ENCODE results near the gene BSG. TPM values are rescaled to one million over a fixed set of nuclear protein-coding genes. Genes with fewer than 3 reads are reported as not detected.
"Not testable (repeated sequence)": the region's sequence is repeated elsewhere in the genome, so short reads cannot be mapped to it uniquely, and the experiment has no call there.

BSG gene
- total RNA-seq, 1 donor from 2014 or later, result 144 TPM

- H3K27me3 ChIP-seq (ENCODE audit: control insufficient read depth in 3 of 3, insufficient read depth in 3 of 3, low read length in 3 of 3); H3K9me3 ChIP-seq (ENCODE audit: control insufficient read depth in 3 of 3, low read length in 3 of 3); H3K27ac ChIP-seq (ENCODE audit: low read depth, low read length); H3K4me3 ChIP-seq (ENCODE audit: low read length in 3 of 3); H3K9ac ChIP-seq (ENCODE audit: low read depth in 1 of 3, low read length in 3 of 3); H3K36me3 ChIP-seq (ENCODE audit: control insufficient read depth in 3 of 3, insufficient read depth in 3 of 3, low read length in 3 of 3); H3K4me1 ChIP-seq (ENCODE audit: control insufficient read depth in 3 of 3, insufficient read depth in 3 of 3, low read length in 3 of 3): not testable (repeated sequence)
Observed at GRCh38 chr19:603302-603639, 30.9 kb downstream of the BSG start.

DNA sequence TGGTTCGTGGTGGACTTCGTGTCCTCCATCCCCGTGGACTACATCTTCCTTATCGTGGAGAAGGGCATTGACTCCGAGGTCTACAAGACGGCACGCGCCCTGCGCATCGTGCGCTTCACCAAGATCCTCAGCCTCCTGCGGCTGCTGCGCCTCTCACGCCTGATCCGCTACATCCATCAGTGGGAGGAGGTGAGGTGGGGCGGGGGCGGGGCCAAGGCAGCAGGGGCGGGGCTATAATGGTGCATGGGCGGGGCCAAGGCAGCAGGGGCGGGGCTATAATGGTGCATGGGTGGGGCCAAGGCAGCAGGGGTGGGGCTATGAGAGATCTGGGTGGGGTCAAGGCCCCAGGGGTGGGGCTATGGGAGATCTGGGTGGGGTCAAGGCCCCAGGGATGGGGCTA is 31.4 kb downstream of the BSG start:
- not testable (repeated sequence) for H3K36me3 ChIP-seq (ENCODE audit: control insufficient read depth in 3 of 3, insufficient read depth in 3 of 3, low read length in 3 of 3); H3K9ac ChIP-seq (ENCODE audit: low read depth in 1 of 3, low read length in 3 of 3); H3K27ac ChIP-seq (ENCODE audit: low read depth, low read length); H3K4me1 ChIP-seq (ENCODE audit: control insufficient read depth in 3 of 3, insufficient read depth in 3 of 3, low read length in 3 of 3); H3K4me3 ChIP-seq (ENCODE audit: low read length in 3 of 3); H3K9me3 ChIP-seq (ENCODE audit: control insufficient read depth in 3 of 3, low read length in 3 of 3); H3K27me3 ChIP-seq (ENCODE audit: control insufficient read depth in 3 of 3, insufficient read depth in 3 of 3, low read length in 3 of 3)

DNA sequence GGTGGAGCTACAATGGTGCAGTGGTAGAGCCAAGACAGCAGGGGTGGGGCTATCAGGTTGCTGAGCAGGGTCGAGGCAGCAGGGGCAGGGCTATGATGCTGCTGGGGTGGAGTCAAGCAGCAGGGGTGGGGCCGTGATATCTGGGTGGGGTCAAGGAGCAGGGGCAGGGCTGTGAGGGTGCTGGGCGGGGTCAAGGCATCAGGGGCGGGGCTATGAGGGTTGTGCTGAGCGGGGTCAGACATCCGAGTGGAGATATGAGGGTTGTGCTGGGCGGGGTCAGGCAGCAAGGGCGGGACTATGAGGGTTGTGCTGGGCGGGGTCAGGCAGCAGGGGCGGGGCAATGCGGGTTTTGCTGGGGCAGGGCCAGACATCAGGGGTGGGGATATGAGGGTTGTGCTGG is 32.0 kb downstream of the BSG start:
- Histone ChIP-seq H3K4me1 (ENCODE audit: control insufficient read depth in 3 of 3, insufficient read depth in 3 of 3, low read length in 3 of 3) (no peaks in the 10 kb centered on the region), H3K4me3 (ENCODE audit: low read length in 3 of 3) (no peak overlapping the region), H3K27ac (ENCODE audit: low read depth, low read length) (no peak overlapping the region), H3K9me3 (ENCODE audit: control insufficient read depth in 3 of 3, low read length in 3 of 3) (no peaks in the 10 kb centered on the region), H3K36me3 (ENCODE audit: control insufficient read depth in 3 of 3, insufficient read depth in 3 of 3, low read length in 3 of 3) (no peaks in the 10 kb centered on the region), H3K27me3 (ENCODE audit: control insufficient read depth in 3 of 3, insufficient read depth in 3 of 3, low read length in 3 of 3) (peaks cover 2 to 16% (median 4%) of the 10 kb centered on the region in 3 donors), H3K9ac (ENCODE audit: low read depth in 1 of 3, low read length in 3 of 3) (no peak overlapping the region)

GRCh38 chr19:605061-605971 is 32.9 kb downstream of the BSG start:
- H3K27ac ChIP-seq (ENCODE audit: low read depth, low read length); H3K9ac ChIP-seq (ENCODE audit: low read depth in 1 of 3, low read length in 3 of 3): not testable (repeated sequence)
- peaks cover 2 to 21% (median 4%) of the 10 kb centered on the region in 3 donors for H3K27me3 ChIP-seq (ENCODE audit: control insufficient read depth in 3 of 3, insufficient read depth in 3 of 3, low read length in 3 of 3)

DNA sequence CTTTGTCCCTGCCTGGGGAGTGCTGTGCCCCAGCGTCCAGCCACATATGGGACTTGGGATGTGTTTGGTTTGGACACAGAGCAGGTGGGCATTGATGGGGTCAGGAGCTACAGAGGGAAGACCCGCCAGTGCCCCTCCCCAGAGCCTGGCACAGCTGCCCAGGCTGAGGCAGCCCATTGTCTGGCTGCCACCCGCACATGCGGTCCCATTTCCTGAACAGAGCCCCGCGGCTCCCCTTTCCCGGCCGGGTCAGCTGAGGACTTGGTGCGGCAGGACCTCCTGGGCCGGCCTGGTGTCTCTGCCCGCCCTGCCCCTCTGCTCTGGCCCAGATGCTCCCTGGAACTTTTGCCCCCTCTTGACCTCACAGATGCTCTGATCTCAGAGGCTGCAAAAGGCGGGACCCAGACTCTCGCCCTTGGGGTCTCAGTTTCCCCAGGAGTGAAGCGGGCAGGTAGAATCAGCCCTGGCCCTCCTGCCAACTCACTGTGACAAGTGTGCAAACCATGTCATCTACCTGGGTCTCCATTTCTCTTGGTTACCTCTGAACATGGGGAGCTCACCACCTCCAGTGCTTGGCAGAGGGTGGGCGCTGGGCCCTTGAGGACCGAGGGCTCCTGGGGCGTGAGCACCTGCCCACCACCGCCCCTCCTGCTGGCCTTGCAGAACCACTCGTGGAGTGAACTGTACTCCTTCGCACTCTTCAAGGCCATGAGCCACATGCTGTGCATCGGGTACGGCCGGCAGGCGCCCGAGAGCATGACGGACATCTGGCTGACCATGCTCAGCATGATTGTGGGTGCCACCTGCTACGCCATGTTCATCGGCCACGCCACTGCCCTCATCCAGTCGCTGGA is 35.1 kb downstream of the BSG start:
- Histone ChIP-seq H3K9me3 (ENCODE audit: control insufficient read depth in 3 of 3, low read length in 3 of 3) (no peaks in the 10 kb centered on the region), H3K27ac (ENCODE audit: low read depth, low read length) (no peak overlapping the region), H3K4me3 (ENCODE audit: low read length in 3 of 3) (no peak overlapping the region), H3K36me3 (ENCODE audit: control insufficient read depth in 3 of 3, insufficient read depth in 3 of 3, low read length in 3 of 3) (no peaks in the 10 kb centered on the region), H3K9ac (ENCODE audit: low read depth in 1 of 3, low read length in 3 of 3) (no peak overlapping the region), H3K4me1 (ENCODE audit: control insufficient read depth in 3 of 3, insufficient read depth in 3 of 3, low read length in 3 of 3) (peaks cover 0 to 7% (median 5%) of the 10 kb centered on the region in 3 donors), H3K27me3 (ENCODE audit: control insufficient read depth in 3 of 3, insufficient read depth in 3 of 3, low read length in 3 of 3) (peaks cover 2 to 31% (median 7%) of the 10 kb centered on the region in 3 donors)

More at GRCh38 chr19:605061-605971, 32.9 kb downstream of the BSG start:
- not testable (repeated sequence) for H3K36me3 ChIP-seq (ENCODE audit: control insufficient read depth in 3 of 3, insufficient read depth in 3 of 3, low read length in 3 of 3); H3K4me1 ChIP-seq (ENCODE audit: control insufficient read depth in 3 of 3, insufficient read depth in 3 of 3, low read length in 3 of 3); H3K4me3 ChIP-seq (ENCODE audit: low read length in 3 of 3); H3K9me3 ChIP-seq (ENCODE audit: control insufficient read depth in 3 of 3, low read length in 3 of 3)

GRCh38 chr19:608155-609003 is 36.0 kb downstream of the BSG start:
- Histone ChIP-seq H3K27me3 (ENCODE audit: control insufficient read depth in 3 of 3, insufficient read depth in 3 of 3, low read length in 3 of 3) (peaks cover 2 to 37% (median 7%) of the 10 kb centered on the region in 3 donors), H3K9ac (ENCODE audit: low read depth in 1 of 3, low read length in 3 of 3) (no peak overlapping the region), H3K36me3 (ENCODE audit: control insufficient read depth in 3 of 3, insufficient read depth in 3 of 3, low read length in 3 of 3) (no peaks in the 10 kb centered on the region), H3K9me3 (ENCODE audit: control insufficient read depth in 3 of 3, low read length in 3 of 3) (no peaks in the 10 kb centered on the region), H3K27ac (ENCODE audit: low read depth, low read length) (no peak overlapping the region), H3K4me1 (ENCODE audit: control insufficient read depth in 3 of 3, insufficient read depth in 3 of 3, low read length in 3 of 3) (peaks cover 0 to 7% (median 5%) of the 10 kb centered on the region in 3 donors), H3K4me3 (ENCODE audit: low read length in 3 of 3) (no peak overlapping the region)

- Histone ChIP-seq H3K36me3 (ENCODE audit: control insufficient read depth in 3 of 3, insufficient read depth in 3 of 3, low read length in 3 of 3) (no peaks in the 10 kb centered on the region), H3K4me3 (ENCODE audit: low read length in 3 of 3) (no peak overlapping the region), H3K9me3 (ENCODE audit: control insufficient read depth in 3 of 3, low read length in 3 of 3) (no peaks in the 10 kb centered on the region), H3K27me3 (ENCODE audit: control insufficient read depth in 3 of 3, insufficient read depth in 3 of 3, low read length in 3 of 3) (peaks cover 2 to 38% (median 7%) of the 10 kb centered on the region in 3 donors), H3K9ac (ENCODE audit: low read depth in 1 of 3, low read length in 3 of 3) (no peak overlapping the region), H3K4me1 (ENCODE audit: control insufficient read depth in 3 of 3, insufficient read depth in 3 of 3, low read length in 3 of 3) (peaks cover 0 to 7% (median 5%) of the 10 kb centered on the region in 3 donors), H3K27ac (ENCODE audit: low read depth, low read length) (no peak overlapping the region)
Observed at GRCh38 chr19:609004-609346, 36.6 kb downstream of the BSG start.

DNA sequence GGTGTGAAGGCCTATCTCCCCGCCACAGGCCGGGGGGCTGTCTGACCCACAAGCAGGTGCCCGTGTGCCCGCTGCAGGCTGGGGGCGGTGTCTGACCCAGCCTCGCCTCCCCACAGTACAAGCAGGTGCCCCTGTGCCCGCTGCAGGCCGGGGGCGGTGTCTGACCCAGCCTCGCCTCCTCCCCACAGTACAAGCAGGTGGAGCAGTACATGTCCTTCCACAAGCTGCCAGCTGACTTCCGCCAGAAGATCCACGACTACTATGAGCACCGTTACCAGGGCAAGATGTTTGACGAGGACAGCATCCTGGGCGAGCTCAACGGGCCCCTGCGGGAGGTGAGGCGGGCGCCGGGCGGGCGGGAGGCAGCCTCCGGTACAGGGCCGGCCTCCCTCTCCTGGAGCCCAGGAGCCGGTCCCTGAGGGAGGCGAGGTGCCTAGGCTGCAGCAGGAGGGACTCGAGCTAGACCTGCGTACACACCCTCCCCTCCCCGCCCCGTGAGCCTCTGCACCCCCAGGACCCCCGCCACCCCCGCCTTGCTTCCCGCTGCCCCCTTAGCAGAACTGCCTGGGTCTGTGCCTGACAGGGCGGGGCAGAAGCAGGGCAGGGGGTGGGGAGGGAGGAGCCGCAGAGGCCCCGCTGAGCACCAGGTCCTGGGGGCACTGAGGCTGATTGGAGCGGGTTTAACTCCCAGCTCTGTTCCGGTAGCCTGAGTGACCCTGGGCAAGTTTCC is 37.8 kb downstream of the BSG start:
- H3K4me3 ChIP-seq (ENCODE audit: low read length in 3 of 3), result peak overlapping the region in 1 of 3 donors; percentile 27
- no peak overlapping the region for H3K9ac ChIP-seq (ENCODE audit: low read depth in 1 of 3, low read length in 3 of 3)
- peaks cover 0 to 7% (median 5%) of the 10 kb centered on the region in 3 donors for H3K4me1 ChIP-seq (ENCODE audit: control insufficient read depth in 3 of 3, insufficient read depth in 3 of 3, low read length in 3 of 3)
- peaks cover 2 to 48% (median 11%) of the 10 kb centered on the region in 3 donors for H3K27me3 ChIP-seq (ENCODE audit: control insufficient read depth in 3 of 3, insufficient read depth in 3 of 3, low read length in 3 of 3)
- no peaks in the 10 kb centered on the region for H3K9me3 ChIP-seq (ENCODE audit: control insufficient read depth in 3 of 3, low read length in 3 of 3)
- H3K36me3 ChIP-seq (ENCODE audit: control insufficient read depth in 3 of 3, insufficient read depth in 3 of 3, low read length in 3 of 3), result peaks cover 0 to 4% (median 0%) of the 10 kb centered on the region in 3 donors
- H3K27ac ChIP-seq (ENCODE audit: low read depth, low read length), result peak overlapping the region; percentile 1

- Histone ChIP-seq H3K27ac (ENCODE audit: low read depth, low read length) (peak overlapping the region; percentile 1), H3K36me3 (ENCODE audit: control insufficient read depth in 3 of 3, insufficient read depth in 3 of 3, low read length in 3 of 3) (peaks cover 0 to 4% (median 0%) of the 10 kb centered on the region in 3 donors), H3K9ac (ENCODE audit: low read depth in 1 of 3, low read length in 3 of 3) (no peak overlapping the region), H3K4me3 (ENCODE audit: low read length in 3 of 3) (peak overlapping the region in 1 of 3 donors; percentile 27), H3K9me3 (ENCODE audit: control insufficient read depth in 3 of 3, low read length in 3 of 3) (no peaks in the 10 kb centered on the region), H3K4me1 (ENCODE audit: control insufficient read depth in 3 of 3, insufficient read depth in 3 of 3, low read length in 3 of 3) (peaks cover 0 to 7% (median 5%) of the 10 kb centered on the region in 3 donors), H3K27me3 (ENCODE audit: control insufficient read depth in 3 of 3, insufficient read depth in 3 of 3, low read length in 3 of 3) (peaks cover 7 to 53% (median 11%) of the 10 kb centered on the region in 3 donors)
Observed at GRCh38 chr19:610801-611480, 38.5 kb downstream of the BSG start.

All from skeletal muscle tissue (tissue), 4 donors.